Mesenchymal stem cell (in vitro differentiated cells and primary cell): ENCODE measurements around the gene MRGPRE.

ENCODE experiments used
- DNase-seq: peaks from one replicate; pipeline ENCODE4 v3.0.0-alpha.2; 2013
- H2AFZ ChIP-seq: one replicate; pipeline ENCODE4 v1.6.1; 2013; ENCODE audit warnings: low read depth, mild to moderate bottlenecking, control low read depth, inconsistent platforms, low read length, moderate library complexity
- H2AK5ac ChIP-seq: 2 replicates; pipeline ENCODE4 v1.6.1; 2013; ENCODE audit warnings: low read length, moderate library complexity, mild to moderate bottlenecking, inconsistent platforms; ENCODE audit not compliant: severe bottlenecking
- H2BK120ac ChIP-seq: one replicate; pipeline ENCODE4 v1.6.1; 2013; ENCODE audit warnings: low read depth, mild to moderate bottlenecking, inconsistent platforms, low read length, moderate library complexity
- H2BK12ac ChIP-seq, 2 experiments: one replicate each; pipeline ENCODE4 v1.6.1; 2013; ENCODE audit warnings: inconsistent platforms in 2 of 2, low read length in 2 of 2, mild to moderate bottlenecking in 2 of 2, moderate library complexity in 2 of 2, control low read depth in 1 of 2
- H2BK15ac ChIP-seq: one replicate; pipeline ENCODE4 v1.6.1; 2013; ENCODE audit warnings: mild to moderate bottlenecking, low read depth, inconsistent platforms; ENCODE audit not compliant: poor library complexity, severe bottlenecking
- H2BK5ac ChIP-seq: 2 replicates; pipeline ENCODE4 v1.6.1; 2013; ENCODE audit warnings: low read depth, mild to moderate bottlenecking, low read length, control low read depth, inconsistent platforms; ENCODE audit not compliant: poor library complexity, severe bottlenecking
- H3K14ac ChIP-seq, 2 experiments: one replicate each; pipeline ENCODE4 v1.6.1; 2013; ENCODE audit warnings: inconsistent platforms in 2 of 2, low read length in 2 of 2, control low read depth in 1 of 2, mild to moderate bottlenecking in 1 of 2, moderate library complexity in 1 of 2
- H3K18ac ChIP-seq, 2 experiments: one replicate each; pipeline ENCODE4 v1.6.1; 2013; ENCODE audit warnings: inconsistent platforms in 2 of 2, low read length in 2 of 2, control low read depth in 1 of 2, low read depth in 1 of 2, mild to moderate bottlenecking in 1 of 2
- H3K23ac ChIP-seq, 2 experiments: one replicate each; pipeline ENCODE4 v1.6.1; 2013; ENCODE audit warnings: inconsistent platforms in 2 of 2, low read length in 2 of 2, mild to moderate bottlenecking in 2 of 2, moderate library complexity in 2 of 2, control low read depth in 1 of 2
- H3K27ac ChIP-seq: 2 replicates; pipeline ENCODE4 v1.5.1; 2013; ENCODE audit warnings: mild to moderate bottlenecking, moderate library complexity, low read length, control low read depth, inconsistent platforms; ENCODE audit not compliant: poor library complexity, severe bottlenecking
- H3K27me3 ChIP-seq, 2 experiments: 2 replicates each; pipeline versions ENCODE4 v1.6.1 to v1.7.0; 2013; ENCODE audit warnings: low read length in 2 of 2, mild to moderate bottlenecking in 2 of 2, moderate library complexity in 2 of 2, control low read depth in 1 of 2, inconsistent platforms in 1 of 2; ENCODE audit not compliant: control insufficient read depth in 1 of 2, insufficient read depth in 1 of 2
- H3K36me3 ChIP-seq, 2 experiments: 2 replicates each; pipeline versions ENCODE4 v1.6.1 to v1.7.0; 2013; ENCODE audit warnings: low read length in 2 of 2, control low read depth in 1 of 2, inconsistent platforms in 1 of 2, low read depth in 1 of 2, mild to moderate bottlenecking in 1 of 2; ENCODE audit not compliant: insufficient read depth in 2 of 2, control insufficient read depth in 1 of 2
- H3K4ac ChIP-seq, 2 experiments: one replicate each; pipeline ENCODE4 v1.6.1; 2013; ENCODE audit warnings: inconsistent platforms in 2 of 2, low read length in 2 of 2, mild to moderate bottlenecking in 2 of 2, moderate library complexity in 2 of 2, control low read depth in 1 of 2, low read depth in 1 of 2
- H3K4me1 ChIP-seq: 2 replicates; pipeline ENCODE4 v1.6.1; 2013; ENCODE audit warnings: low read depth, low read length, control low read depth; ENCODE audit not compliant: control insufficient read depth, insufficient read depth
- H3K4me2 ChIP-seq: 2 replicates; pipeline ENCODE4 v1.6.1; 2013; ENCODE audit warnings: low read length, mild to moderate bottlenecking, inconsistent platforms; ENCODE audit not compliant: poor library complexity, severe bottlenecking
- H3K4me3 ChIP-seq, 2 experiments: 2 replicates each; pipeline versions ENCODE4 v1.5.1 to v1.7.0; 2013; ENCODE audit warnings: low read length in 2 of 2, mild to moderate bottlenecking in 2 of 2, control low read depth in 1 of 2, low read depth in 1 of 2; ENCODE audit not compliant: insufficient read depth in 1 of 2
- H3K79me1 ChIP-seq: replicated peaks from 2 replicates; pipeline ENCODE4 v1.6.1; 2013; ENCODE audit warnings: mild to moderate bottlenecking, control low read depth, low read length, inconsistent platforms; ENCODE audit not compliant: poor library complexity, severe bottlenecking
- H3K9ac ChIP-seq: 2 replicates; pipeline ENCODE4 v1.7.0; 2013; ENCODE audit warnings: mild to moderate bottlenecking, low read length, moderate library complexity
- H3K9me3 ChIP-seq: 2 replicates; pipeline ENCODE4 v1.7.0; 2013; ENCODE audit warnings: mild to moderate bottlenecking, low read length; ENCODE audit not compliant: control insufficient read depth
- H4K8ac ChIP-seq: one replicate; pipeline ENCODE4 v1.6.1; 2013; ENCODE audit warnings: inconsistent platforms, mild to moderate bottlenecking, low read length, moderate library complexity
- H4K91ac ChIP-seq: one replicate; pipeline ENCODE4 v1.6.1; 2013; ENCODE audit warnings: mild to moderate bottlenecking, low read length, inconsistent platforms
- WGBS: methylation state at CpG from one replicate; pipeline ENCODE4 v1.1.7; 2013; ENCODE audit warnings: mixed read lengths; 5-methylcytosine and 5-hydroxymethylcytosine counted together

MRGPRE gene

DNA sequence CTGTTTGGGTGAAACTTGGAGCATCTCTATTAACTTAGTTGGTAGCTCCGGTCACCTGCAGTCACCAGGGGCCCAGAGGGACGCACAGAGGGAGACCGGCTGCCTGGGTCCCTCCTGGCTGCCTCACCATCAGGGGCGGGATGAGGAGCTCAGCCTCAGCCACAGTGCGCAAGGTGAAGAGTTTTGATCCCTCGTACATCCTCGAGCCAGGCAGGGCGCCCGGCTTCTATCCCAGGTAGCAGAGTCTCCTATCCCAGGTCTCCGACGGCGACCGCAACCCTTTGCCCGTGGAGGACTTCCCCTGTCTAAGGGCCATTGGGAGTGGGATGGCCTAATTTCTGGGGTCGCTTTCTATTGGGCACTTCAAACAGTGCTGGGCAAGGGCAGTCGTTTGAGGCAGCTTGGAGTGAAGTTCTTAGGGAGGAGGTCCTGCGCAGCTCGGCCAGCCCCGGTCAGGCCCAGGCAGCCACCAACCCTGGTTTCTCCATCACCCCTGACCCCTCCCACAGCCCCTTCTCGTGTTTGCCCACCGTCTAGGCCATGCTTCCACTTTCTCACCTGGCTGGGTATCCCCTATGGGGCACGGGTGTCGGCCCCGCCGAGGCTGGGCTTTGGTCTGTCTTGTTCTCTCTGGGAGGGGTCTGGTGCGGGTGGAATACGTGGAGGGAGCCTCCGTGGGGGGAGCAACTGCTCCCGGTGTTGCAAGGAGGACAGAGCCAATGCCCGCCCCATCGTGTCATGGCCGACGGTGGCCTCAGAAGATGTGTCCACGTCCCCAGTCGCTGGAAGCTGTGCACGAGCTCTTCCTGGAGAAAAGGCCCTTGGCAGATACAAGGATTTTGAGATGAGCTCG lies 10.0 kb downstream of the MRGPRE start:
- Histone ChIP-seq H3K9me3 (no peaks in the 10 kb centered on the region), H2BK15ac (no peak overlapping the region), H2BK120ac (no peak overlapping the region), H2BK5ac (no peak overlapping the region), H2BK12ac (no peak overlapping the region), H3K27ac (no peak overlapping the region), H3K18ac (no peak overlapping the region), H4K8ac (no peak overlapping the region), H3K14ac (no peak overlapping the region), H3K4me3 (no peak overlapping the region), H3K4me2 (no peak overlapping the region), H2AFZ (no peak overlapping the region), H3K27me3 (peaks cover 35 to 89% of the 10 kb centered on the region in 2 experiments), H3K79me1 (no peaks in the 10 kb centered on the region), H3K4ac (no peak overlapping the region), H4K91ac (no peak overlapping the region), H3K9ac (no peak overlapping the region), H3K36me3 (no peaks in the 10 kb centered on the region), H3K4me1 (peaks cover 28% of the 10 kb centered on the region), H3K23ac (no peak overlapping the region), H2AK5ac (no peak overlapping the region)
- WGBS: 87% methylated on average over 31 of the region's 37 CpGs
- DNase-seq: no peak

DNA sequence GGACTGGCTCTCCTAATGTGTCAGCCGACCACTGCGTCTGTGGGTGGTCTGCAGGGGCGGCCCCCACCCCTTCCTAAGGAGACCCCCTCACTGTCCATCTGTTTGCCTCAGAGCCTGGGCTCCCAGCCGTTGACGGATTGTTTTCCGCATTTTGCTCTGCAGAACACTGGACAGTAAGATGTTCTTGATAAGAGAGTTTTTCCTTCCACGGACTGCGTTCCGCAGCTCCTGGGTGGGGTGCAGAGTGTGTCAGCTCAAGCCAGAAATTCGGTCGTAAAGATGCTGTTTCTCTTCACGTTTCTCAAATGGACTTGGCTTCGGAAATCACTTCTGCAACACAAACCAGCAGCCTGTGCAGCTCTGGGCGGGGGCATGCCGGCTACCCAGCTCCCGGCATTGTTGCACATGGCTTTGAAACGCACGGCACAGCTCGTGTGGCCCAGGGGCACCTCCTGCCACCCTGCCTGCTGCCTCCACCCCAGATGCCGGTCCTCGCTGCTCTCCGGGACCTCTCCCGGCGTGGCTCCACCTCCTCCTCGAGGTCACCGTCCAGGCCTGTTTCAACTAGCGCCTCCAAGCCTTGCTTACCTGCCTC lies 10.7 kb downstream of the MRGPRE start:
- Histone ChIP-seq H3K27ac (no peak overlapping the region), H3K4ac (no peak overlapping the region), H2AK5ac (no peak overlapping the region), H2BK12ac (no peak overlapping the region), H3K4me3 (no peak overlapping the region), H3K18ac (no peak overlapping the region), H4K8ac (no peak overlapping the region), H2BK15ac (no peak overlapping the region), H3K9me3 (no peaks in the 10 kb centered on the region), H3K4me1 (peaks cover 30% of the 10 kb centered on the region), H3K36me3 (no peaks in the 10 kb centered on the region), H3K27me3 (peaks cover 35 to 93% of the 10 kb centered on the region in 2 experiments), H3K4me2 (no peak overlapping the region), H3K14ac (no peak overlapping the region), H2BK120ac (no peak overlapping the region), H4K91ac (no peak overlapping the region), H3K79me1 (no peaks in the 10 kb centered on the region), H2BK5ac (no peak overlapping the region), H3K9ac (no peak overlapping the region), H3K23ac (no peak overlapping the region), H2AFZ (no peak overlapping the region)
- DNase-seq: no peak
- WGBS: 74% methylated on average over 25 of the region's 27 CpGs

DNA sequence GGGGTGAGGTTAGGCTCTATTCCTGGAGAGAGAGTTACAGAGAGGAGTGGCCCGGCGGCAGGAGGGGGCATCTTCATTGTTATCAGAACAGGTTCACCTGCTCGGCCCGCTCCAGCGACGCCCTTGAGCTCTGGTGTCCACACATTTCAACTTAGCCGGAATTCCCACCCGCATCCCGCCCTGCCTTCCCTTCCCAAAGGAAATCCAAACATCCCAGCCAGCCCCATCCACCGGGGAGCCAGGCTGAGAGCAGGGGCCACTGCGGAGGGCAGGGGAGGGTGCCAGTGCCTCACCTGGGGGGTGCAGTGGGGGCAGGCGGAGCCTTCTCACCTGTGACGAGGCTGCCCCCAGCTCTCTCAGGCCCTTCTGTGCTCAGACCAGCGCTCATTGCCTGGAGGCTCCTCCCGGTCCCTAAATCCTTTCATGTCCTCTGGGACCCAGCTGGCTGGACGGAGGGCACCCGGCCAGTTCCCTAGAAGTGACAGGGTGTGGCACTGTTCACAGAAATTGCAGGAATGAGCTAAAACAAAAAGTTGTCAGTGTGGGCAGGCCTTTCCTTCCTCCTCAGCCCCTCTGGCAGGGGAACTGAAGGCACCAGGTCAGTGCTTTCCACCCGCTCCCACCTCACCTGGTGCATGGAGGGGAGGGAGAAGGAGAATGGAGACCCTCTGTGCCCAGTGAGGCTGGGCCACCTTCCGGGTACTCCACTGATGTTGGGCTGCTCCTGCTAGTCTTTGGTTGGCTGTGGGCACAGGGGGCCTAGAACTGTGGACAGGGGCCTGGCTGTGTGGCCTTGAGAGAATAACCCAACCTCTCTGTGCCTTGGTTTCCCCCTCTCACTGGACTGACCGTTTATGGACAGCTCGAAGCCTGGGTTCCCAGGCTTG lies 11.5 kb downstream of the MRGPRE start:
- 73% methylated on average over 20 of the region's 21 CpGs for WGBS
- H2AK5ac ChIP-seq: no peak overlapping the region
- no peaks in the 10 kb centered on the region for H3K36me3 ChIP-seq

DNA sequence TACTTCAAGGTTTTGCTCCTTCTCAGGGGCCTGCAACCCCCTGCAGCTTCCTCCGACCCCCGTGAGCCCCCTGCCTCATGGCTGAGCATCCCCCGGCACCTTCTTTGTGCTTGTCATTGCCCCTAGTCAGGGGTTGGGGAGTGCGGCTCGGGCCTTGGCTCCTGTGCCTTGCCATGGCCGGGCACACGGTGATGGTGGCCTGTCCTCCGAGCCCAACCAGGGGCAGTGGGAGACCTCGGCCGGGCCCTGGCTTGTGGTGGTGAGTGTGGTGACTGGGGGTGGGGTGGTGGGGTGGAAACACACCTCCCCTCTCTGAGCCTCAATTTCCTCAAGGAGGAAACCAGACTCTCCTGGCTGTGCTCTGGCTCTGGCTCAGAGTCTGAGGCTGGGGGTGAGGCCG lies 12.1 kb downstream of the MRGPRE start:
- no peak overlapping the region for H3K4me3 ChIP-seq
- WGBS: 53% methylated on average over 8 of the region's 11 CpGs
- no peaks in the 10 kb centered on the region for H3K9me3 ChIP-seq
- no peak overlapping the region for H2BK15ac ChIP-seq
- H3K9ac ChIP-seq: no peak overlapping the region
- H2BK5ac ChIP-seq: no peak overlapping the region
- no peak overlapping the region for H2AK5ac ChIP-seq
- H3K27me3 ChIP-seq: peaks cover 49 to 96% of the 10 kb centered on the region in 2 experiments
- H3K4me2 ChIP-seq: no peak overlapping the region
- H3K23ac ChIP-seq: no peak overlapping the region
- H3K4ac ChIP-seq: no peak overlapping the region
- no peak overlapping the region for H4K91ac ChIP-seq
- no peak overlapping the region for H3K18ac ChIP-seq
- no peak overlapping the region for H3K27ac ChIP-seq
- no peak overlapping the region for H3K14ac ChIP-seq
- H4K8ac ChIP-seq: peak overlapping the region; percentile 15
- no peak overlapping the region for H2BK12ac ChIP-seq
- H2BK120ac ChIP-seq: no peak overlapping the region
- DNase-seq: no peak
- H3K4me1 ChIP-seq: peaks cover 22% of the 10 kb centered on the region
- H3K79me1 ChIP-seq: no peaks in the 10 kb centered on the region
- no peak overlapping the region for H2AFZ ChIP-seq
- no peaks in the 10 kb centered on the region for H3K36me3 ChIP-seq

More for the DNA sequence above, 11.5 kb downstream of the MRGPRE start:
- no peak for DNase-seq
- Histone ChIP-seq H3K27me3 (peaks cover 42 to 93% of the 10 kb centered on the region in 2 experiments), H3K9ac (no peak overlapping the region), H4K8ac (no peak overlapping the region), H3K4me1 (peaks cover 26% of the 10 kb centered on the region), H2BK5ac (no peak overlapping the region), H3K4ac (no peak overlapping the region), H3K23ac (no peak overlapping the region), H2BK120ac (no peak overlapping the region), H3K79me1 (no peaks in the 10 kb centered on the region), H4K91ac (no peak overlapping the region), H3K4me2 (no peak overlapping the region), H2BK12ac (no peak overlapping the region), H3K4me3 (no peak overlapping the region), H3K27ac (no peak overlapping the region), H2AFZ (no peak overlapping the region), H3K18ac (no peak overlapping the region), H2BK15ac (no peak overlapping the region), H3K14ac (no peak overlapping the region), H3K9me3 (no peaks in the 10 kb centered on the region)
